Measurements from ENCODE around the gene NRXN2.

NRXN2 gene

GRCh38 chr11:64627371-64627770 is 95.6 kb downstream of the NRXN2 start:
- no peak for DNase-seq (ENCODE audit: low read depth)

GRCh38 chr11:64626637-64627036 is 96.4 kb downstream of the NRXN2 start:
- DNase-seq (ENCODE audit: low read depth) = no peak

- no peak for DNase-seq (ENCODE audit: low read depth)
These were observed 98.0 kb downstream of the NRXN2 start for GRCh38 chr11:64624883-64625481.

GRCh38 chr11:64622681-64623080 is 100.3 kb downstream of the NRXN2 start:
- no peak for DNase-seq (ENCODE audit: low read depth)

- DNase-seq (ENCODE audit: low read depth) = no peak
These were observed 101.5 kb downstream of the NRXN2 start for GRCh38 chr11:64621283-64622019.

- DNase-seq (ENCODE audit: low read depth) = no peak
These were observed 102.5 kb downstream of the NRXN2 start for GRCh38 chr11:64620381-64620971.

GRCh38 chr11:64619811-64620380 is 103.1 kb downstream of the NRXN2 start:
- DNase-seq (ENCODE audit: low read depth) = no peak

- no peak for DNase-seq (ENCODE audit: low read depth)
These were observed 103.8 kb downstream of the NRXN2 start for GRCh38 chr11:64619196-64619595.

GRCh38 chr11:64616817-64617216 is 106.2 kb downstream of the NRXN2 start:
- DNase-seq (ENCODE audit: low read depth) = no peak

- DNase-seq (ENCODE audit: low read depth) = no peak
These were observed 108.1 kb downstream of the NRXN2 start for GRCh38 chr11:64614917-64615316.

- no peak for DNase-seq (ENCODE audit: low read depth)
These were observed 109.3 kb downstream of the NRXN2 start for GRCh38 chr11:64613648-64614047.

- DNase-seq (ENCODE audit: low read depth) = no peak
These were observed 110.9 kb downstream of the NRXN2 start for GRCh38 chr11:64611869-64612646.

- DNase-seq (ENCODE audit: low read depth) = no peak
These were observed 111.8 kb downstream of the NRXN2 start for GRCh38 chr11:64611176-64611575.

GRCh38 chr11:64610596-64610995 is 112.4 kb downstream of the NRXN2 start:
- no peak for DNase-seq (ENCODE audit: low read depth)

- DNase-seq (ENCODE audit: low read depth) = no peak
These were observed 113.5 kb downstream of the NRXN2 start for GRCh38 chr11:64609436-64610047.

- DNase-seq (ENCODE audit: low read depth) = no peak
These were observed 114.4 kb downstream of the NRXN2 start for GRCh38 chr11:64608636-64609035.

GRCh38 chr11:64608046-64608445 is 115.0 kb downstream of the NRXN2 start:
- no peak for DNase-seq (ENCODE audit: low read depth)

GRCh38 chr11:64607381-64607985 is 115.5 kb downstream of the NRXN2 start:
- DNase-seq (ENCODE audit: low read depth) = no peak

- DNase-seq (ENCODE audit: low read depth) = no peak
These were observed 116.1 kb downstream of the NRXN2 start for GRCh38 chr11:64606796-64607380.

GRCh38 chr11:64605656-64606585 is 117.1 kb downstream of the NRXN2 start:
- DNase-seq (ENCODE audit: low read depth) = no peak

Data from activated T-cell treated with anti-CD3 and anti-CD28 coated beads for 48 hours (primary cell).